Body of pancreas (tissue), 4 donors: ENCODE measurements around the gene SLC37A1.

ENCODE experiments used
- CTCF ChIP-seq, 7 experiments: fragments of 450-650 bp in 4 of 7; fragments of 200-600 bp in 3 of 7; sonication (generic) in 3 of 7; IDR thresholded peaks; one replicate each; pipeline ENCODE4 v1.5.1; 2016 to 2019; ENCODE audit warnings: antibody characterized with exemption in 7 of 7
- POLR2A ChIP-seq, 3 donors: fragments of 450-650 bp; IDR thresholded peaks; one replicate each; pipeline ENCODE4 v1.6.1; 2016; ENCODE audit warnings: antibody characterized with exemption in 3 of 3, mild to moderate bottlenecking in 2 of 3

GRCh38 chr21:42543106-42543847 lies 29.6 kb downstream of the SLC37A1 start:
- no peak for TF ChIP-seq CTCF (IDR thresholded peaks at IDR 0.05)
- TF ChIP-seq POLR2A (IDR thresholded peaks at IDR 0.05), result no peak
